ENCODE results near the gene TBC1D22A. TPM values are rescaled to one million over a fixed set of nuclear protein-coding genes. Genes with fewer than 3 reads are reported as not detected.
A peak's percentile ranks its signal among the peaks of the same experiment; 100 is the strongest.

Gene TBC1D22A
- total and polyA plus RNA-seq, 9 of the 15 experiments (the other 6 are each of a cell fraction or from before 2014, with no cell fraction given) = 0.20 to 11.5 (median 5.2) TPM

DNA sequence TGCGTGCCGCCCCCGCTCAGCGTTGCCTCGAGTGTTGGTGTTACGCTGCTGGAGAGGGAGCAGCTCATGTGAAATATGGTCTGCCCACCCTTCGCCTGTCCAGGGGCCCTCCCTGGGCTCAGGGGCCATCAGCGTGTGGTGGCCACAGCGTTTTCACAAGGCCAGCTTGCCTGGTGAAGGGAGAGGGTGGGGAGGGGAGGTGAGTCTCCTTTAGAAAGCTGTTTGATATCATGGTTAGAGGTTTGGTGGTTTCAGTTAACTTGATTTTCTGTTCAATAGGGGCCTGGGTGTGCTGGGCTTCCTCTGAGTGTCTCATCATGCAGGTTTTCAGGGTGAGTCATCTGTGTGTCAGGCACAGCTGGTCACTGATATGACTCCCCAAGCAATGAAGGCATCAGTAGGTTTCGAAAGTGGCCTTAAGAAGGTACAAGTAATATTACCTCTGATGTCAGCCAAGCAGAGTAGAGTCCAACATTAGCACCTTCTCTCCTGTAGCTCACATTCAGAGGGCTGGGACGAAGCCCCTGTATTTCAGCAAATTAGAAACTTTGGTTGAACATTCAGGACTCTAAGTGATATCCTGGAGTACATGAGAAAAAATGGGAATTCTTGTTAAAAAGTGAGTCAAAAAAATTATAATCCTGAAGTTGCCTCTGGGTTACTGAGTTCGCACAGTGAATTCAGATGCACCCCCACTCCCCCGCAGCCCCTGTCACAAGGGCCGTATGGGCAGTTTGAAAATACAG, 172.5 kb downstream of the TBC1D22A start (continued):
- TF ChIP-seq, protein P1, sequence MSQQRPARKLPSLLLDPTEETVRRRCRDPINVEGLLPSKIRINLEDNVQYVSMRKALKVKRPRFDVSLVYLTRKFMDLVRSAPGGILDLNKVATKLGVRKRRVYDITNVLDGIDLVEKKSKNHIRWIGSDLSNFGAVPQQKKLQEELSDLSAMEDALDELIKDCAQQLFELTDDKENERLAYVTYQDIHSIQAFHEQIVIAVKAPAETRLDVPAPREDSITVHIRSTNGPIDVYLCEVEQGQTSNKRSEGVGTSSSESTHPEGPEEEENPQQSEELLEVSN (IDR thresholded peaks at IDR 0.05; ENCODE audit: borderline replicate concordance in 1 of 2, extremely low read depth in 1 of 2, insufficient read depth in 1 of 2, insufficient read length in 1 of 2, low read depth in 1 of 2, low read length in 1 of 2, poor library complexity in 1 of 2, severe bottlenecking in 1 of 2) = peak in 1 of 2 experiments; percentile 40
- TF ChIP-seq TFAP4 (CRISPR knock-in tag; IDR thresholded peaks at IDR 0.05; ENCODE audit: borderline replicate concordance) (peak; percentile 97), SMARCC2 (IDR thresholded peaks at IDR 0.05; ENCODE audit: low read depth) (peak; percentile 91; the same call in 1 of the 2 replicates), ZFX (CRISPR knock-in tag; IDR thresholded peaks at IDR 0.05) (peak; percentile 16; the same call in 1 of the 2 replicates), ZNF124 (CRISPR knock-in tag; IDR thresholded peaks at IDR 0.05) (no peak), ZFP91 (CRISPR knock-in tag; IDR thresholded peaks at IDR 0.05) (no peak), TSHZ1 (CRISPR knock-in tag; IDR thresholded peaks at IDR 0.05) (no peak), IFI16 (CRISPR knock-in tag; IDR thresholded peaks at IDR 0.05) (no peak), RUNX1 (IDR thresholded peaks at IDR 0.05; ENCODE audit: low read depth) (no peak), GATAD2A (IDR thresholded peaks at IDR 0.05) (no peak), SNIP1 (IDR thresholded peaks at IDR 0.05; ENCODE audit: low read depth) (no peak), NFE2 (IDR thresholded peaks at IDR 0.05; ENCODE audit: low read depth) (peak; percentile 50; the same call in 1 of the 2 replicates), KHSRP (IDR thresholded peaks at IDR 0.05) (no peak), ETV5 (CRISPR knock-in tag; IDR thresholded peaks at IDR 0.05; ENCODE audit: low read depth) (no peak)
- TF ChIP-seq, protein P2, sequence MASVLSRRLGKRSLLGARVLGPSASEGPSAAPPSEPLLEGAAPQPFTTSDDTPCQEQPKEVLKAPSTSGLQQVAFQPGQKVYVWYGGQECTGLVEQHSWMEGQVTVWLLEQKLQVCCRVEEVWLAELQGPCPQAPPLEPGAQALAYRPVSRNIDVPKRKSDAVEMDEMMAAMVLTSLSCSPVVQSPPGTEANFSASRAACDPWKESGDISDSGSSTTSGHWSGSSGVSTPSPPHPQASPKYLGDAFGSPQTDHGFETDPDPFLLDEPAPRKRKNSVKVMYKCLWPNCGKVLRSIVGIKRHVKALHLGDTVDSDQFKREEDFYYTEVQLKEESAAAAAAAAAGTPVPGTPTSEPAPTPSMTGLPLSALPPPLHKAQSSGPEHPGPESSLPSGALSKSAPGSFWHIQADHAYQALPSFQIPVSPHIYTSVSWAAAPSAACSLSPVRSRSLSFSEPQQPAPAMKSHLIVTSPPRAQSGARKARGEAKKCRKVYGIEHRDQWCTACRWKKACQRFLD (CRISPR knock-in tag; IDR thresholded peaks at IDR 0.05) = 0 out of 2 replicates have a peak, but pooled peaks have one; percentile 7
- TF ChIP-seq, protein P3, sequence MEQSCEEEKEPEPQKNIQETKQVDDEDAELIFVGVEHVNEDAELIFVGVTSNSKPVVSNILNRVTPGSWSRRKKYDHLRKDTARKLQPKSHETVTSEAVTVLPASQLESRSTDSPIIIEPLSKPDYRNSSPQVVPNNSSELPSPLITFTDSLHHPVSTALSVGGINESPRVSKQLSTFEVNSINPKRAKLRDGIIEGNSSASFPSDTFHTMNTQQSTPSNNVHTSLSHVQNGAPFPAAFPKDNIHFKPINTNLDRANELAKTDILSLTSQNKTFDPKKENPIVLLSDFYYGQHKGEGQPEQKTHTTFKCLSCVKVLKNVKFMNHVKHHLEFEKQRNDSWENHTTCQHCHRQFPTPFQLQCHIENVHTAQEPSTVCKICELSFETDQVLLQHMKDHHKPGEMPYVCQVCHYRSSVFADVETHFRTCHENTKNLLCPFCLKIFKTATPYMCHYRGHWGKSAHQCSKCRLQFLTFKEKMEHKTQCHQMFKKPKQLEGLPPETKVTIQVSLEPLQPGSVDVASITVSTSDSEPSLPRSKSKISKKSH (CRISPR knock-in tag; IDR thresholded peaks at IDR 0.05) = no peak

Measured in K562 (cell line).